ENCODE results near the gene FGF14. TPM values are rescaled to one million over a fixed set of nuclear protein-coding genes. Genes with fewer than 3 reads are reported as not detected.

The FGF14 gene
- total RNA-seq, 5 donors from 2014 or later (not counting 1 experiment from before 2014, with no cell fraction given), result 0.03 TPM; not detected in 3

DNA sequence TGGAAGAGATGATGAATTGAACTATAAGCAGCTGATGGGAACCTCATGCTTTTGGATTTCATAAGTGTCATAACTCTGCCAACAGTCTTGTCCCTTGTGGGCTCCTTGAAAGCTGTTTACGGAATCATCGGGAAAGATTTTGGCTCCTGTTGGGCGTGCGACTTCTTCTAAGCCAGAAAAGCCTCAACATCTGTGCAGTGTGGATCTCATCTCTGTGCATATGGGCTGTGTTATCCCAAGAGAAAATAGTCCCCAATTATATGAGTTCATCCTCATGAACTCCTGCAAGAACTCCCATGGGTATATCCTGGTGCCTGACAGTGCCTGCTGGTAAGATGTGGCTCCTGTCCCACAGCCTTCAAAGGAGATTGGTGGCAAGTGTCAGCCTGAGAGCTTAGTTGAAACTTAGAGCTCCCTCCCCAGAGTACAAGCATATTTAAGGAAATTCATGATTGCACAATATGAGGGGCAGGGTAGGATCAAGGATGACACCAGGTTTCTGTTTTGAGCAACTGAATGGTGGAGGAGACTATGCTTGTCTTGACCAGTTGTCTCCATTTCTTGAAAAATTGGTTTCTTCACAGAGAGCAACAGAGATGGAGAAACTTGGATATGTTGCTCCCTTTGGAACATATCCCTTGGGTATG, 705.9 kb downstream of the FGF14 start:
- ChIA-PET POLR2A (no interaction called here), CTCF (no interaction called here)
- Histone ChIP-seq H3K4me3 (ENCODE audit: control insufficient read depth in 1 of 2, extremely low read depth in 1 of 2, low read length in 1 of 2) (no peak overlapping the region), H3K9me3 (no peaks in the 10 kb centered on the region), H3K4me1 (ENCODE audit: control insufficient read depth in 1 of 2, extremely low read depth in 1 of 2, insufficient read depth in 2 of 2, low read length in 2 of 2) (no peaks in the 10 kb centered on the region), H3K36me3 (ENCODE audit: control insufficient read depth in 2 of 2, extremely low read depth in 1 of 2, insufficient read depth in 1 of 2, low read length in 1 of 2) (no peaks in the 10 kb centered on the region), H3K27me3 (replicated peaks in 1 of 2; ENCODE audit: control insufficient read depth in 2 of 2, extremely low read depth in 1 of 2, insufficient read depth in 2 of 2, low read length in 1 of 2) (peaks cover under 1 to 2% of the 10 kb centered on the region in 2 experiments), H3K27ac (ENCODE audit: low read length) (no peak overlapping the region)
- H3K27ac Mint-ChIP-seq, result no peak overlapping the region
- no peak overlapping the region for H3K4me3 Mint-ChIP-seq
- no peaks in the 10 kb centered on the region for H3K4me1 Mint-ChIP-seq
- WGBS (ENCODE audit: insufficient coverage), result 80% methylated on average over 1 of the region's 4 CpGs
- no peaks in the 10 kb centered on the region for H3K9me3 Mint-ChIP-seq
- peaks cover 9 to 14% of the 10 kb centered on the region in 2 donors for H3K27me3 Mint-ChIP-seq
- H3K36me3 Mint-ChIP-seq, result no peaks in the 10 kb centered on the region
- DNase-seq (no peak), ATAC-seq (replicated peaks in 1 of 4) (no peak)

DNA sequence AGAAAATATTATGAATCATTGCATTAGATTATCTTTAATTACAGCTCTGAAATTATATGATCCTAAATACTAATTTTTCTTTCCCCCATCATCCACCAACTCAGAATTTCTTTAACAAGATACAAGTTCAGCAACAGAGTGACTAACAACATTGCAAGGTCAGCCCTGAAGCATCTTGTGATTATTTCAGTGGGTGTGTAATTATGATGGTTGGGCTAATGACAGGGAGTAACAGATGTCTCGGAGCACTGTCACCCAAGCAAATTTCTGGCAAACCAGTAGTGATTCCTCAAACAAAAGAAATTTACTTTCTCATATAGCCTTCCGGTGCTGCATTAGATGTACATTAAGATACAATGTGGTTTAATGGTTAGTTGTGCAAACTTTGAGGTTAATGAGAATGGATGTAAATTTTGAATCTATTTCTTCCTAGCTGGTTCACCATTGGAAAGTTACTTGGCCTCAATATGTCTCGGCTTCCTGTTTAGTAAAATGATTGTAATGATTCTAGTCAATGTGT, 710.4 kb downstream of the FGF14 start:
- Mint-ChIP-seq H3K9me3 (no peaks in the 10 kb centered on the region), H3K27me3 (peaks cover 14 to 23% of the 10 kb centered on the region in 2 donors), H3K36me3 (no peaks in the 10 kb centered on the region), H3K4me3 (no peak overlapping the region), H3K4me1 (no peaks in the 10 kb centered on the region), H3K27ac (no peak overlapping the region)
- WGBS (ENCODE audit: insufficient coverage), result no CpG with 5 or more reads among the region's 3 CpGs
- ATAC-seq (replicated peaks in 1 of 4) (no peak), DNase-seq (no peak)
- Histone ChIP-seq H3K27ac (ENCODE audit: low read length) (no peak overlapping the region), H3K4me1 (ENCODE audit: control insufficient read depth in 1 of 2, extremely low read depth in 1 of 2, insufficient read depth in 2 of 2, low read length in 2 of 2) (no peaks in the 10 kb centered on the region), H3K9me3 (no peaks in the 10 kb centered on the region), H3K27me3 (replicated peaks in 1 of 2; ENCODE audit: control insufficient read depth in 2 of 2, extremely low read depth in 1 of 2, insufficient read depth in 2 of 2, low read length in 1 of 2) (peaks cover 2 to 3% of the 10 kb centered on the region in 2 experiments), H3K4me3 (ENCODE audit: control insufficient read depth in 1 of 2, extremely low read depth in 1 of 2, low read length in 1 of 2) (no peak overlapping the region), H3K36me3 (ENCODE audit: control insufficient read depth in 2 of 2, extremely low read depth in 1 of 2, insufficient read depth in 1 of 2, low read length in 1 of 2) (no peaks in the 10 kb centered on the region)
- ChIA-PET CTCF (no interaction called here), POLR2A (no interaction called here)

DNA sequence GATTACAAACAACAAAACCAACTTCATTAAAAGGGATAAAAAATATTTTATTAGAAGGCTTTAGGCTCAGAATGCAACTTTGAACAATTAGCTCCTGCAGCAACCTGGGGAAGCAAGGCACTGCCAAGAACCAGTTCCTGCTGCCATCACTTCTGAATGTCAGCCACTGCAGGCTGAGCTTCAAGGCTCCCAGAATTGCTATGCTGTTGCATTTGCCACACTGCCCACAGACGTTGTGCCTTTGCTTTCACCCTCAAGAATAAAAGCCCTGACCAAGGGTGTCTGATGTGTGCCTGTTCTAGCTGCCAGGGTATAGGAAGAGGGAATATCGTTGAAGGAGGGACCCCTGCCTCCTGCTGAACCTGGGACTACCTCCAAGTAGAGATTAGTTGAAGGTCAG, 711.0 kb downstream of the FGF14 start:
- H3K9me3 Mint-ChIP-seq, result no peaks in the 10 kb centered on the region
- no peak for ATAC-seq (replicated peaks in 1 of 4)
- WGBS (ENCODE audit: insufficient coverage), result no CpG with 5 or more reads among the region's 2 CpGs
- no peaks in the 10 kb centered on the region for H3K36me3 Mint-ChIP-seq
- no peaks in the 10 kb centered on the region for H3K9me3 ChIP-seq
- CTCF ChIA-PET, result no interaction called here
- no peaks in the 10 kb centered on the region for H3K36me3 ChIP-seq (ENCODE audit: control insufficient read depth in 2 of 2, extremely low read depth in 1 of 2, insufficient read depth in 1 of 2, low read length in 1 of 2)
- peaks cover 14 to 23% of the 10 kb centered on the region in 2 donors for H3K27me3 Mint-ChIP-seq
- DNase-seq, result no peak
- peaks cover 2 to 3% of the 10 kb centered on the region in 2 experiments for H3K27me3 ChIP-seq (replicated peaks in 1 of 2; ENCODE audit: control insufficient read depth in 2 of 2, extremely low read depth in 1 of 2, insufficient read depth in 2 of 2, low read length in 1 of 2)
- H3K27ac ChIP-seq (ENCODE audit: low read length), result no peak overlapping the region
- POLR2A ChIA-PET, result no interaction called here
- H3K4me3 ChIP-seq (ENCODE audit: control insufficient read depth in 1 of 2, extremely low read depth in 1 of 2, low read length in 1 of 2), result no peak overlapping the region
- no peaks in the 10 kb centered on the region for H3K4me1 Mint-ChIP-seq
- no peak overlapping the region for H3K4me3 Mint-ChIP-seq
- H3K27ac Mint-ChIP-seq, result no peak overlapping the region
- no peaks in the 10 kb centered on the region for H3K4me1 ChIP-seq (ENCODE audit: control insufficient read depth in 1 of 2, extremely low read depth in 1 of 2, insufficient read depth in 2 of 2, low read length in 2 of 2)

DNA sequence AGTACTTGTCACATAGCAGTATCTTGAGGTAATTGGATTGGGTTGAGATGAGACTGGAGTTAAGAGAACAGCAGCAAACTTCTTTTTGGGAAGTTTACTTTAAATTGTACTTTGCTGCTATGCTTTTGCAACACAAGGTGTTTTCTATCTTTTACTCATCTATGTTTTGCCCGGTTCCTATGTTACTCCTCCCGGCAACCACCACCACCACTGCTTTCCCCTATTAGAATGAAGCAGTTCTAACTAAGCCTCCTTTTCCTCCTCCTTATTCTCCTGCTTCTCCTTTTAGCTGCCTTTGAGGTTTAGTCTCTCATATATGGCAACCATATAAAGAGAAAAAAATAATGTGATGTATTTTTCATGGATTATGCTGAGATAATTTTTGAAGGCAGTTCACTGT, 715.8 kb downstream of the FGF14 start:
- POLR2A ChIA-PET, result interaction anchor here in 1 of 2 donors (0.5 kb wide), 1 partner anchor 429 kb away, joined by 5 read pairs; no protein-coding TSS in a partner anchor
- H3K36me3 Mint-ChIP-seq, result no peaks in the 10 kb centered on the region

DNA sequence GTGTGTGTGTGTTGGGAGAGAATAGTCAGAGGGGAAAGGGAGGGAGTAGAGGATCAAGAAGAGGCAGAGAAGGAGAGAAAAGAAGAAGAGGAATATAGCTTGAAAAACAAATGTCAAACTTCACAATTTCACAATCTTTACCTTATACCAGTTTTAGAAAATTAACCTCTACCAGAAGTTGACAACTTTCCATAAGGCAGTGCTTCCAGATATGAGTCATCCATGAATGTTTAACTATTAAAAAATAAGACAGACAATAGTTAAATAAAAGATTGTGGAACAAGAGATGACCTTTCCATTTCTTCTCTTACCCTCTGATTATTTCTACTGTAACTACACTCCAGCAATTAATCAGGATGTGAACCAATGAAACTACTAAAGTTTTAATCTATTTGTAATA, 720.0 kb downstream of the FGF14 start:
- H3K27ac Mint-ChIP-seq, result no peak overlapping the region
- POLR2A ChIA-PET, result no interaction called here

More for the DNA sequence above, 715.8 kb downstream of the FGF14 start:
- Histone ChIP-seq H3K27me3 (replicated peaks in 1 of 2; ENCODE audit: control insufficient read depth in 2 of 2, extremely low read depth in 1 of 2, insufficient read depth in 2 of 2, low read length in 1 of 2) (peaks cover 0 to 3% of the 10 kb centered on the region in 2 experiments), H3K4me3 (ENCODE audit: control insufficient read depth in 1 of 2, extremely low read depth in 1 of 2, low read length in 1 of 2) (no peak overlapping the region), H3K9me3 (no peaks in the 10 kb centered on the region), H3K4me1 (ENCODE audit: control insufficient read depth in 1 of 2, extremely low read depth in 1 of 2, insufficient read depth in 2 of 2, low read length in 2 of 2) (no peaks in the 10 kb centered on the region), H3K36me3 (ENCODE audit: control insufficient read depth in 2 of 2, extremely low read depth in 1 of 2, insufficient read depth in 1 of 2, low read length in 1 of 2) (no peaks in the 10 kb centered on the region), H3K27ac (ENCODE audit: low read length) (no peak overlapping the region)
- H3K4me3 Mint-ChIP-seq, result no peak overlapping the region
- H3K4me1 Mint-ChIP-seq, result no peaks in the 10 kb centered on the region
- no peaks in the 10 kb centered on the region for H3K9me3 Mint-ChIP-seq
- CTCF ChIA-PET, result no interaction called here
- no peak overlapping the region for H3K27ac Mint-ChIP-seq
- no CpG with 5 or more reads among the region's 2 CpGs for WGBS (ENCODE audit: insufficient coverage)
- ATAC-seq (replicated peaks in 1 of 4) (no peak), DNase-seq (no peak)
- H3K27me3 Mint-ChIP-seq, result peaks cover 16 to 20% of the 10 kb centered on the region in 2 donors

DNA sequence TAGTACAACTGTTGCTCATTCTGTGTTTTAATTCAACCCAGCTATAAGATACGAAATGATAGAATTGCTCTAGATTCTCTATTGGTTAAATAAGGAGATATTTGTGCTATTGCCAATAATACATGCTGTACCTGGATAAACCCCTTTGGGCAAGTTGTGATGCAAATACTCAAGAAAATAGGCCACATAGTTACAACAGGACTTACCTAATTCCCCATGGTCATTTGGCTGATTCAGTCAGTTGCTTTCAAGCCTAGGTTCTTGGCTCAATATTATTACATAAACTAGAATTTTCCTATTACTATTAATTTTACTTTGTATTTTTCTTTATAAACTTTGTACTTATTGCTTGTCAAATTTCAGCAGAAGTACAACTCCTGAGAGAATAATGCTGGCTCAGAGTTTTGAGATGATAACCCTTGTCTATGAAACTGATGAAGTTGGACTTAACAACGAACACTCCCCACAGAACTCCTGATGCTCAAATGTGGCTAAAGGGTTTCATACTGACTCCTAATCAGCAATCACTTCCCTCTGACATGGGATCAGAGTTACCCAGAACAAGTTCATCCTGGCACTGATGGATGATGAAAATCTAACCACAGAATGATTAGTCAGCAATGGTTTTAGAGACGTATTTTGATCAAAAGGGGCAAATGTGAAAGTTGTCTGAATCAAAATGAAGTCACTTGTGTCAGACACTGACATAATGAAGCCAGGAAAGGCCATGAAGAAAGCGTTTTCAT, 728.3 kb downstream of the FGF14 start:
- H3K27me3 Mint-ChIP-seq, result no peaks in the 10 kb centered on the region
- peaks cover 0 to 4% (median 0%) of the 10 kb centered on the region in 3 donors for H3K9me3 Mint-ChIP-seq
- DNase-seq, result no peak
- Histone ChIP-seq H3K36me3 (ENCODE audit: control insufficient read depth in 2 of 2, extremely low read depth in 1 of 2, insufficient read depth in 1 of 2, low read length in 1 of 2) (no peaks in the 10 kb centered on the region), H3K27me3 (replicated peaks in 1 of 2; ENCODE audit: control insufficient read depth in 2 of 2, extremely low read depth in 1 of 2, insufficient read depth in 2 of 2, low read length in 1 of 2) (peaks cover 0 to 2% of the 10 kb centered on the region in 2 experiments), H3K4me1 (ENCODE audit: control insufficient read depth in 1 of 2, extremely low read depth in 1 of 2, insufficient read depth in 2 of 2, low read length in 2 of 2) (no peaks in the 10 kb centered on the region), H3K4me3 (ENCODE audit: control insufficient read depth in 1 of 2, extremely low read depth in 1 of 2, low read length in 1 of 2) (no peak overlapping the region), H3K9me3 (no peaks in the 10 kb centered on the region), H3K27ac (ENCODE audit: low read length) (no peak overlapping the region)
- POLR2A ChIA-PET, result interaction anchor here in 1 of 2 donors (0.8 kb wide), 1 partner anchor 30 kb away, joined by 3 read pairs; no protein-coding TSS in a partner anchor
- H3K36me3 Mint-ChIP-seq, result no peaks in the 10 kb centered on the region
- ATAC-seq (replicated peaks in 1 of 4), result no peak
- no peaks in the 10 kb centered on the region for H3K4me1 Mint-ChIP-seq
- CTCF ChIA-PET, result no interaction called here
- 20% methylated on average over 2 of the region's 4 CpGs for WGBS (ENCODE audit: insufficient coverage)
- no peak overlapping the region for H3K4me3 Mint-ChIP-seq
- H3K27ac Mint-ChIP-seq, result no peak overlapping the region

More for the DNA sequence above, 720.0 kb downstream of the FGF14 start:
- DNase-seq (no peak), ATAC-seq (replicated peaks in 1 of 4) (no peak)
- Histone ChIP-seq H3K4me3 (ENCODE audit: control insufficient read depth in 1 of 2, extremely low read depth in 1 of 2, low read length in 1 of 2) (no peak overlapping the region), H3K27ac (ENCODE audit: low read length) (no peak overlapping the region), H3K9me3 (no peaks in the 10 kb centered on the region), H3K4me1 (ENCODE audit: control insufficient read depth in 1 of 2, extremely low read depth in 1 of 2, insufficient read depth in 2 of 2, low read length in 2 of 2) (no peaks in the 10 kb centered on the region), H3K27me3 (replicated peaks in 1 of 2; ENCODE audit: control insufficient read depth in 2 of 2, extremely low read depth in 1 of 2, insufficient read depth in 2 of 2, low read length in 1 of 2) (no peaks in the 10 kb centered on the region), H3K36me3 (ENCODE audit: control insufficient read depth in 2 of 2, extremely low read depth in 1 of 2, insufficient read depth in 1 of 2, low read length in 1 of 2) (no peaks in the 10 kb centered on the region)
- Mint-ChIP-seq H3K4me3 (no peak overlapping the region), H3K4me1 (no peaks in the 10 kb centered on the region), H3K9me3 (no peaks in the 10 kb centered on the region), H3K36me3 (no peaks in the 10 kb centered on the region), H3K27me3 (peaks cover 5 to 7% of the 10 kb centered on the region in 2 donors)
- CTCF ChIA-PET, result no interaction called here
